Urothelium cell line (cell line): Measurements from ENCODE around the gene CD3E.

Experiments
- DNase-seq: peaks from one replicate; pipeline ENCODE4 v3.0.0; 2011; ENCODE audit warnings: low spot score, mixed read lengths
- FAIRE-seq: peaks from 2 replicates; lab custom pipeline; 2011; peaks lifted over from hg19 to GRCh38; lab: Jason Lieb, UNC

CD3E gene

GRCh38 chr11:118304568-118305248 lies at the start of gene CD3E:
CD3E (plus strand) TSS chr11:118304730; CDS start chr11:118304953, 223 bp downstream.
- DNase-seq = no peak
- no peak for FAIRE-seq

- DNase-seq (no peak), FAIRE-seq (no peak)
These were observed 46.1 kb upstream of the CD3E start for GRCh38 chr11:118258410-118258809.

- DNase-seq (no peak), FAIRE-seq (no peak)
These were observed 45.4 kb upstream of the CD3E start for GRCh38 chr11:118259138-118259537.

GRCh38 chr11:118260353-118260752 lies 44.2 kb upstream of the CD3E start:
- no peak for FAIRE-seq
- DNase-seq = no peak

DNA sequence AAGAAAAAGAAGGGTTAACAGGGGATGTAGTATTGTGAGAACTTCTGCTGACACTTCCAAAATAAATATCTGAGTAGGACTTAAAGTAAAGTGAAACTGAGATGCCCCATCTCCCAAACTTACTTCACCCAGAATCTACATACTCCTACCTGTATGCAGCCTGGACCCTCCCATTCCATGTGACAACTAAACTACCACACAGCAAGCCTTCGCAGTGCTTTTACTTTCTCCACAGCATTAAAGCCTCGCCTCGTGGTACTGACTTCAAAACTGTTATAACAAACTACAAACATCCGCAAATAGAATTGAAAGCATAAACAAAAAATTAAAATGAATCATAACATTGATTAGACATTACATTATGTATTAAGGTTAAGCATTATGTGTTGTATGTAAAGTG lies 41.4 kb upstream of the CD3E start:
- DNase-seq = no peak
- FAIRE-seq = no peak

- no peak for FAIRE-seq
These were observed 40.6 kb upstream of the CD3E start, which contains the start of gene MPZL2 for GRCh38 chr11:118263695-118264568. MPZL2 (minus strand) TSS chr11:118264297; CDS start chr11:118264153, 144 bp downstream.

GRCh38 chr11:118264569-118265465 lies 39.7 kb upstream of the CD3E start:
- DNase-seq = no peak

More at GRCh38 chr11:118263695-118264568, 40.6 kb upstream of the CD3E start, which contains the start of gene MPZL2:
- peak; percentile 19 for DNase-seq

DNA sequence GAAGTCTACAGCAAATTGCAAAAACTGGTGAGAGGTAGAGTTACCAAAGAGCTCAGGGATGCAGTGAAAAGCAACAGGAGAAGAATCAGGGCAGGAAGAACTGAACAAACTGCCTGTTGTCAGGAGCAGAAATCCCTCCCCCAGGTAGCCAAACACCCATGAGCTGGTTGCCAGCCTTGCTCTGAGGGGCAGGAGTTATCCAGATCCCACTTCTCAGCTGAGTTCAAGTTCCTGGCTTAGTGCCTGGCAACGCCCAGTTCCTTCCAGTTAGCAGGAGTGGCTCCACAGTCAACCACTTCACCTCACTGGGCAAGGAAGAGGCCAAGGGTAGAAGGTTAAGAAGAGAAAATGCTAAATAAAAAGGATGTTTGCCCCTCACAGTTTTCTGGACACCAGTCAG lies 38.6 kb upstream of the CD3E start:
- DNase-seq (no peak), FAIRE-seq (no peak)

More at GRCh38 chr11:118264569-118265465, 39.7 kb upstream of the CD3E start:
- no peak for FAIRE-seq

DNA sequence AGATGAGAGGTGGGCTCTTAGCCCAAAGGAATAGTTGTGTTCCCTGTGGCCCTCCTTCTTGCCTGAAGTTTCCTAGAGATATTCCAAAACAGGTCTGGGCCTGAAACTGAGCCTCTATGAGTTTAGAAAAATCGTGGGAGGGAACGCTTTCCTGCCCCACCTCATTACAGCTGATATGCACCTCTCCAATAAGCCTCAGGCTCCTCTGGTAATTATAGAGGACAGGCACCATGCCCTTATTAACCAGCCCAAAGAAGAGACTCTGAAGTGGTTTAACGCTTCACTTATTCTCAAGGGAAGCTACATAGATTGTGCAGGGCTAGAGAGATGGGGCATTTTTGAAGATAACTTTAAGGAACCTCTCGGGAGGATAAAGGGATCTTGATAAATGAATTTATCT lies 37.0 kb upstream of the CD3E start:
- no peak for DNase-seq
- no peak for FAIRE-seq

- no peak for FAIRE-seq
- DNase-seq = no peak
These were observed 32.5 kb upstream of the CD3E start for GRCh38 chr11:118272001-118272400.

DNA sequence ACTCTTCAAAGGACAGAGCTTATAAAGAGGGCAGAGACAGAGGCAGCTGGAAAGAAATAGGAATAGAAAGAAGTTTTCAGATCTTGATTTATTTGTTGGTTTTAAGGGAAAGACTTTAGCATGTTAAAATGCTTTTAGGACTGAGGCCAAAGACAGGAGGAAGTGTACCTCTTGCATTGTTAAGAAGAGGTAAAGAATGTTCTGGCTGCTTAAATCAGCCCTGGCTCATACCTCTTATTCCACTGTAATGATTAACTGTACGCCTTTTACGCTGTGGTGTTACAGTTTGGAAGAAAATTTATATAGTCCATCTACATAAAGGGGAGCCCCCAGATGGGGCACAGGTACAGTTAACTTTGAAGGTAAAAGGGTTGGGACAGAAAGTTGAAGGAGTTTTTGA lies 30.3 kb upstream of the CD3E start:
- DNase-seq (no peak), FAIRE-seq (no peak)

DNA sequence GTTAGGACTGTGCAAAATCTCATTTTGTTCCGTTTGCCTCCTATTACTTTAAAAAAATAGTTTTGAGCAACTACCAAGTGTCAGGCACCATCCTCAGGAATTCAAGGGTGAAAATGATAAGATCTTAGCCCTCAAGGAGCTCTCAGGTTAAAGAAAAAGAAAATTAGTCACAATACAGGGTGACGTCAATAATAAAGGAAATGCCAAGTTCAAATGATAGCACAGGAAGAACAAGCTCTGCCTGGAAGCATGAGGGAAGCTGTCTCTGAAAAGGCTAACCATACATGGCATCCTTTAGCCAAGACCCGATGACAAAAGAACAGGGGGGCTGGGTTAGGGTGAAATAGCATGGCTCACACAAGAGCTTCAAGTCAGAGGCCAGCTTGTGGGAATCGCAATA lies 29.4 kb upstream of the CD3E start:
- FAIRE-seq = no peak
- peak; percentile 16 for DNase-seq

GRCh38 chr11:118276422-118276821 lies 28.1 kb upstream of the CD3E start:
- DNase-seq (no peak), FAIRE-seq (no peak)

DNA sequence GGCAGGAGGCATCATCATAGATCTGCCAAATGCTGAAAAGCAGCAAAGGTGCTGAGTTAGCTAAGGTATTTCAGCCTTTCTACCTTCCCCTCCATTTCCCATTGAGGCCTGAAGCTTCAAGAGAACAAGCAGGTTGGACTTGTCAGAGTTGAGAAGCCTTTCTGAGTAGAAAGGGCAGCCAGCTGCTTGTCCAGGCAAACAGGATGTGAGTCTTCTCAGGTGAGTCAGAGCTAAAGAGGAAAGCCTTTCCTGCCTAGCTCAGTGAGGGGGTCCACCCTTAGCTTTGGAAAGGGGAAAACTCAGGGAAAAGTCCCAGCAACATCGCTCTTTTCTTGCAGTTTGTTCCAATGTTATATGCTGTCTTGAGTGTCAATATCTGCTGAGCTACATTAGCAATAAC lies 27.2 kb upstream of the CD3E start:
- FAIRE-seq = no peak
- DNase-seq = peak; percentile 51

DNA sequence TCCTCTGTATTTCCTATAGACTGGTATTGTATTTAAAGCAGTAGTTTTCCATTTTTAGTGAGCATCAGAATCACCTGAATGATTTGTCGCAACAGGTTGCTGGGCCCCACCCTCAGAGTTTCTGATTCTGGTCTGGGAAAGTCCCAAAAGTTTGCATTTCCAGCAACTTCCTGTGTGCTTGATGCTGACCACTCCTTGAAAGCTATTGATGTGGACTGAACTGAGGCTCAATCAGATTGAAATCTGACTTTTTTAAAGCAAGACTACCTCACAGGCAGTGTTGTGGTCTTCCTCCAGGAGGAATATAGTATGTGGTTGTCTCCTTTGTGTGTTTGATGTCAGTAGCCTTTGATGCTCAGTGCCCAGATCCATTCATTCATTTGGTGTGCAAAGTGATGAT lies 23.2 kb upstream of the CD3E start:
- FAIRE-seq = no peak
- no peak for DNase-seq

GRCh38 chr11:118282606-118283005 lies 21.9 kb upstream of the CD3E start:
- FAIRE-seq (no peak), DNase-seq (no peak)

DNA sequence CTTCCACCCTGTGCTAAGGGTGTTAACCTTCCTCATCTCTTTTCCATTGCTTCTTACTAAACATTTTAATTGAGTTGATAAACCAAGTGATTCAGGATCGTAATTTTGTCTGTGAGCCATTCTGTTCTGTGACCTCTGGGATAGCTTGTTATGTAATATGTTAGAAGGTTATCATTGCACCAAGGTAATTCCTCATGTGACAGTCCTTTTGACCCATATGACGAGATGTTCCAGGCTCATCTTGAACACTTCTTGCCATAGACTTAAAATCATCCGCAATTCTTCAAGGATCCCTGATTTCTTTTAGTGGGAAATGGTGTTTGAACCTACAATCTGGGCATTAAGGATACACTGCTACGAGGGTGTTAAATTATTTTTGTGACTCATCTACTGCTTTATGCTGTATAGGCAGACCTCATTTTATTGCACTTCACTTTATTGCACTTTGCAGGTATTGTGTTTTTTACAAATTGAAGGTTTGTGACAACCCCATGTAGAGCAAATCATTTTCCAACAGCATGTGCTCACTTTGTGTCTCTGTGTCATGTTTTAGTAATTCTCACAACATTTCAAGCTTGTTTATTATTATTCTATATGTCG lies 21.4 kb upstream of the CD3E start:
- FAIRE-seq = no peak
- no peak for DNase-seq

GRCh38 chr11:118283756-118284350 lies 20.7 kb upstream of the CD3E start:
- FAIRE-seq = no peak

DNA sequence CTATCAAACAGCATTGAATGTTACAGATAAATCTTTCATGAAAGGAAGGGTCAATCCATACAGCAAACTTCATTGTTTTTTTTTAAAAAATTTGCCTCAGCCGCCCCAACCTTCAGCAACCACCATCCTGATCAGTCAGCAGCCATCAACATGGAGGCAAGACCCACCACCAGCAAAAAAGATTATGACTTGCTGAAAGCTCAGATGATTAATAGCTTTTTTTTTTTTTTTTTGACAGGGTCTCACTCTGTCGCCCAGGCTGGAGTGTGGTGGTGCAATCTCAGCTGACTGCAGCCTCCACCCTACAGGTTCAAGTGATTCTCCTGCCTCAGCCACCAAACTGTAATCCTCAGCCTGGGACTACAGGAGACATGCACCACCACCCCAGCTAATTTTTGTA lies 18.0 kb upstream of the CD3E start:
- FAIRE-seq = no peak
- no peak for DNase-seq

More at GRCh38 chr11:118283756-118284350, 20.7 kb upstream of the CD3E start:
- no peak for DNase-seq

DNA sequence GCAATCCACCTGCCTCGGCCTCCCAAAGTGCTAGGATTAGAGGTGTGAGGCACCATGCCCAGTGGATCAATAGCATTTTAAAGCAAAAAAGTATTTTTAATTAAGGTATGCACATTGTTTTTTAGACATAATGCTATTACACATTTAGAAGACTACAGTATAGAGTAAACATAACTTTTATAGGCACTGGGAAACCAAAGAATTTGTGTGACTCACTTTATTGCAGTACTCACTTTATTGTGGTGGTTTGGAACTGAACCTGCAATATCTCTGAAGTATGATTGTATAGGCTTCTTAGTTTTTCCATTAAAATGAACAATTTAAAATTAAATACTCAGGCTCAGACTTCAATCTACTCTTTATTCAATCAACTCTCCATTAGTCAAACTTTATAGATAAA lies 17.5 kb upstream of the CD3E start:
- no peak for FAIRE-seq

More for the DNA sequence above, 17.5 kb upstream of the CD3E start:
- DNase-seq = no peak
